Right lobe of liver (tissue), 6 donors: ENCODE data around the gene UGT1A3. TPM values are rescaled to one million over a fixed set of nuclear protein-coding genes. Genes with fewer than 3 reads are reported as not detected.
A peak's percentile ranks its signal among the peaks of the same experiment; 100 is the strongest.

Experiments used
- ATAC-seq, 4 donors: fragments of 200-7000 bp; cut with Tn5 transposase; one replicate each; pipeline ENCODE4 v1.9.1; 2020; ENCODE audit warnings: mild to moderate bottlenecking in 4 of 4, moderate library complexity in 4 of 4
- DNase-seq, 3 donors: peaks; one replicate each; pipeline ENCODE4 v3.0.0-alpha.2; 2020
- H3K27ac ChIP-seq, 3 donors: fragments of 200-600 bp; one replicate each; pipeline ENCODE4 v1.8.0; 2022
- H3K27me3 ChIP-seq, 2 donors: fragments of 200-600 bp; one replicate each; pipeline ENCODE4 v1.8.0; 2022
- H3K36me3 ChIP-seq, 4 donors: fragments of 200-600 bp; sonication (generic) in 1 of 4; one replicate each; pipeline versions ENCODE4 v1.5.1 to v1.8.0; 2017 to 2022; ENCODE audit warnings: control low read depth in 1 of 4
- H3K4me1 ChIP-seq, 4 donors: fragments of 200-600 bp; sonication (generic) in 1 of 4; one replicate each; pipeline versions ENCODE4 v1.5.1 to v1.8.0; 2017 to 2022; ENCODE audit warnings: control low read depth in 1 of 4
- H3K4me3 ChIP-seq, 3 donors: fragments of 200-600 bp; one replicate each; pipeline ENCODE4 v1.8.0; 2022
- H3K9me3 ChIP-seq, 4 donors: fragments of 200-600 bp; sonication (generic) in 1 of 4; one replicate each; pipeline versions ENCODE4 v1.5.1 to v1.8.0; 2017 to 2022; ENCODE audit warnings: control low read depth in 1 of 4
- CTCF ChIP-seq, 4 donors: fragments of 200-600 bp in 3 of 4; fragments of 450-650 bp in 1 of 4; IDR thresholded peaks; one replicate each; pipeline versions ENCODE4 v1.5.1 to v1.8.0; 2016 to 2022; ENCODE audit warnings: antibody characterized with exemption in 4 of 4, mild to moderate bottlenecking in 2 of 4
- POLR2A ChIP-seq: fragments of 450-650 bp; IDR thresholded peaks from one replicate; pipeline ENCODE4 v1.6.1; 2017; ENCODE audit warnings: antibody characterized with exemption, mild to moderate bottlenecking
- WGBS: methylation state at CpG from one replicate; pipeline ENCODE4 v1.1.6; 2018; ENCODE audit warnings: low coverage, low lambda C conversion rate; ENCODE audit not compliant: insufficient coverage; ENCODE audit errors: missing lambda C conversion rate; 5-methylcytosine and 5-hydroxymethylcytosine counted together
- intact Hi-C, 2 donors: fragments of 100-400 bp; cut with DNase I; formaldehyde crosslinking; loops; one replicate each; pipeline versions ENCODE4 v1.11.2 to v1.14.1; 2022
- total RNA-seq, 6 experiments: library from RNA; depleted of rRNA in 2 of 6; stranded (reverse); fragments of >200 nt in 2 of 6; fragmentation: NEBNext Ultra II Directional in 3 of 6; extraction: Animal tissue kit (Norgen Biotek cat#: 25700) in 3 of 6; gene quantifications; one replicate each; pipeline versions ENCODE4 v1.1.0 to v1.2.4, GENCODE V29; 2016 to 2023
- donor health status: DM: no; HTN: yes; CAD: no.
- donor health status: DM: no; HTN: no; CAD: no.
- donor health status: DM: no; HTN: no; CAD: no.
- donor health status: DM: no; HTN: yes; CAD: no.
- donor health status: DM: no; HTN: yes; CAD: no.

Gene UGT1A3
- total RNA-seq, 6 experiments from 2014 or later = 12.9 to 125 (median 22.0) TPM

GRCh38 chr2:233822101-233822771 is 93.4 kb downstream of the UGT1A3 start:
- H3K9me3 ChIP-seq = no peaks in the 10 kb centered on the region
- H3K27me3 ChIP-seq = no peaks in the 10 kb centered on the region
- H3K36me3 ChIP-seq = no peaks in the 10 kb centered on the region
- peaks cover 0 to 35% (median 7%) of the 10 kb centered on the region in 4 donors for H3K4me1 ChIP-seq
- TF ChIP-seq CTCF (IDR thresholded peaks at IDR 0.05) (no peak), POLR2A (no peak)
- 31% methylated on average over 3 of the region's 21 CpGs for WGBS
- intact Hi-C loops = no loop called here
- H3K4me3 ChIP-seq = peak overlapping the region in 1 of 3 donors; percentile 4
- peak; percentile 49 to 65 (median 62) for ATAC-seq
- H3K27ac ChIP-seq = peak overlapping the region in 1 of 3 donors; percentile 60
- peak in 2 of 3 donors; percentile 81 to 85 for DNase-seq

Other genes with a start within 250 kb of the UGT1A3 start
- gene USP40, start 162.3 kb upstream of the UGT1A3 start, total RNA-seq = 10 to 100 TPM; 19.9 to 38.8 (median 27.0) TPM
- gene UGT1A8, start 111.4 kb upstream of the UGT1A3 start, total RNA-seq = 1 to 10 TPM in 3 of 6 experiments, under 1 TPM in 3; 0.51 to 3.8 (median 1.7) TPM
- gene UGT1A10, start 92.6 kb upstream of the UGT1A3 start, total RNA-seq = under 1 TPM in 1 of 6 experiments, not detected in 5; 0.11 TPM
- 100 to 1,000 TPM in 4 of 6 experiments, 10 to 100 TPM in 2; 91.6 to 365 (median 108) TPM for gene UGT1A9, start 57.1 kb upstream of the UGT1A3 start, total RNA-seq
- gene UGT1A7, start 47.1 kb upstream of the UGT1A3 start, total RNA-seq = 1 to 10 TPM; 1.3 to 6.9 (median 4.6) TPM
- 100 to 1,000 TPM in 4 of 6 experiments, 10 to 100 TPM in 2; 79.4 to 315 (median 139) TPM for gene UGT1A6, start 36.2 kb upstream of the UGT1A3 start, total RNA-seq
- gene UGT1A5, start 16.1 kb upstream of the UGT1A3 start, total RNA-seq = 10 to 100 TPM in 1 of 6 experiments, 1 to 10 TPM in 5; 1.3 to 10.0 (median 3.8) TPM
- gene UGT1A4, start 10.3 kb upstream of the UGT1A3 start, total RNA-seq = 1,000 to 10,000 TPM in 1 of 6 experiments, 100 to 1,000 TPM in 4, 10 to 100 TPM in 1; 98.7 to 1,011 (median 214) TPM
- gene UGT1A1, start 31.2 kb downstream of the UGT1A3 start, total RNA-seq = 1,000 to 10,000 TPM in 1 of 6 experiments, 100 to 1,000 TPM in 4, 10 to 100 TPM in 1; 97.5 to 1,279 (median 171) TPM
- 1 to 10 TPM in 4 of 6 experiments, under 1 TPM in 2; 0.49 to 7.6 (median 2.0) TPM for gene MROH2A, start 49.3 kb downstream of the UGT1A3 start, total RNA-seq
- gene HJURP, start 125.5 kb downstream of the UGT1A3 start, total RNA-seq = 1 to 10 TPM in 3 of 6 experiments, under 1 TPM in 3; 0.27 to 2.5 (median 0.89) TPM
- 10 to 100 TPM; 23.9 to 99.5 (median 48.6) TPM for gene TRPM8, start 188.3 kb downstream of the UGT1A3 start, total RNA-seq